CD14-positive monocyte (primary cell): ENCODE data around the gene PSMG4. TPM values are rescaled to one million over a fixed set of nuclear protein-coding genes. Genes with fewer than 3 reads are reported as not detected.

Source experiments
- DNase-seq, 3 donors: peaks; one replicate each; pipeline ENCODE4 v3.0.0-alpha.2; 2011 to 2022
- H2AFZ ChIP-seq: 2 replicates; pipeline ENCODE4 v1.6.0; 2012; ENCODE audit warnings: mild to moderate bottlenecking, low read depth, low read length, inconsistent platforms; ENCODE audit not compliant: insufficient read depth, poor library complexity, severe bottlenecking
- H3K27ac ChIP-seq, 2 donors: 1 replicate in 1 of 2; 2 replicates in 1 of 2; pipeline ENCODE4 v1.5.1; 2012 to 2013; ENCODE audit warnings: low read length in 2 of 2, control low read depth in 1 of 2, inconsistent platforms in 1 of 2, low read depth in 1 of 2, mild to moderate bottlenecking in 1 of 2
- H3K27me3 ChIP-seq, 2 donors: one replicate each; pipeline versions ENCODE4 v1.6.0 to v1.6.1; 2011 to 2013; ENCODE audit warnings: low read length in 2 of 2; ENCODE audit not compliant: control insufficient read depth in 2 of 2, insufficient read depth in 2 of 2
- H3K36me3 ChIP-seq, 2 donors: replicated peaks in 1 of 2; 1 replicate in 1 of 2; 2 replicates in 1 of 2; pipeline versions ENCODE4 v1.5.1 to v1.6.1; 2012 to 2013; ENCODE audit warnings: low read length in 2 of 2, control low read depth in 1 of 2, inconsistent platforms in 1 of 2, mild to moderate bottlenecking in 1 of 2; ENCODE audit not compliant: insufficient read depth in 2 of 2, control insufficient read depth in 1 of 2
- H3K4me1 ChIP-seq, 2 donors: 1 replicate in 1 of 2; 2 replicates in 1 of 2; pipeline versions ENCODE4 v1.5.1 to v1.6.1; 2012 to 2013; ENCODE audit warnings: low read length in 2 of 2, control low read depth in 1 of 2, inconsistent platforms in 1 of 2, mild to moderate bottlenecking in 1 of 2, moderate library complexity in 1 of 2; ENCODE audit not compliant: insufficient read depth in 2 of 2, control insufficient read depth in 1 of 2
- H3K4me2 ChIP-seq: replicated peaks from 2 replicates; pipeline ENCODE3; 2012; ENCODE audit warnings: low read length, moderate library complexity, mild to moderate bottlenecking; ENCODE audit not compliant: poor library complexity, severe bottlenecking; ENCODE audit errors: extremely low read depth
- H3K4me3 ChIP-seq, 3 experiments: fragments of 200-600 bp in 1 of 3; sonication (generic) in 1 of 3; replicated peaks in 1 of 3; 1 replicate in 2 of 3; 2 replicates in 1 of 3; pipeline ENCODE4 v1.5.1; 2011 to 2013; ENCODE audit warnings: low read length in 3 of 3, mild to moderate bottlenecking in 3 of 3, control low read depth in 2 of 3, low read depth in 2 of 3, inconsistent platforms in 1 of 3, moderate library complexity in 1 of 3
- H3K79me2 ChIP-seq: 2 replicates; pipeline ENCODE4 v1.6.0; 2012; ENCODE audit warnings: mild to moderate bottlenecking, control low read depth, inconsistent platforms, low read length, moderate library complexity; ENCODE audit not compliant: insufficient read depth
- H3K9ac ChIP-seq: 2 replicates; pipeline ENCODE4 v1.6.0; 2017; ENCODE audit warnings: low read length, mild to moderate bottlenecking; ENCODE audit not compliant: insufficient read depth, poor library complexity, severe bottlenecking
- H3K9me3 ChIP-seq, 2 donors: replicated peaks in 1 of 2; 1 replicate in 1 of 2; 2 replicates in 1 of 2; pipeline versions ENCODE4 v1.5.1 to v1.6.1; 2012 to 2013; ENCODE audit warnings: low read length in 2 of 2, control low read depth in 1 of 2; ENCODE audit not compliant: control insufficient read depth in 1 of 2, insufficient read depth in 1 of 2
- H4K20me1 ChIP-seq: 2 replicates; pipeline ENCODE4 v1.6.0; 2012; ENCODE audit warnings: mild to moderate bottlenecking, low read length, control low read depth, moderate library complexity; ENCODE audit not compliant: insufficient read depth
- H3K27ac Mint-ChIP-seq, 7 donors: one replicate each; pipeline ENCODE4 v1.8.0; 2020; ENCODE audit warnings: mild to moderate bottlenecking in 7 of 7, mixed read lengths in 7 of 7, moderate library complexity in 6 of 7, inconsistent platforms in 2 of 7
- H3K27me3 Mint-ChIP-seq, 3 donors: one replicate each; pipeline ENCODE4 v1.8.0; 2021 to 2022; ENCODE audit warnings: low read depth in 3 of 3, mild to moderate bottlenecking in 3 of 3, mixed read lengths in 3 of 3, moderate library complexity in 3 of 3, inconsistent platforms in 1 of 3
- H3K36me3 Mint-ChIP-seq, 2 donors: one replicate each; pipeline ENCODE4 v1.8.0; 2020; ENCODE audit warnings: mixed read lengths in 2 of 2, inconsistent platforms in 1 of 2, mild to moderate bottlenecking in 1 of 2
- H3K4me1 Mint-ChIP-seq: one replicate; pipeline ENCODE4 v1.8.0; 2020; ENCODE audit warnings: mild to moderate bottlenecking, mixed read lengths
- H3K4me3 Mint-ChIP-seq, 2 donors: one replicate each; pipeline ENCODE4 v1.8.0; 2020; ENCODE audit warnings: mild to moderate bottlenecking in 2 of 2, mixed read lengths in 2 of 2, moderate library complexity in 1 of 2
- H3K9me3 Mint-ChIP-seq, 7 donors: one replicate each; pipeline ENCODE4 v1.8.0; 2020 to 2022; ENCODE audit warnings: mixed read lengths in 7 of 7, mild to moderate bottlenecking in 6 of 7, moderate library complexity in 6 of 7, inconsistent platforms in 2 of 7
- WGBS: methylation state at CpG from one replicate; pipeline ENCODE4 v1.1.5; 2013; ENCODE audit warnings: missing lambda C conversion rate; ENCODE audit not compliant: insufficient coverage; 5-methylcytosine and 5-hydroxymethylcytosine counted together
- intact Hi-C, 2 donors: fragments of 100-400 bp; cut with micrococcal nuclease; formaldehyde crosslinking; loops; one replicate each; pipeline versions ENCODE4 v1.15.0 to v1.15.1; 2023
- polyA plus RNA-seq, 3 donors: library from polyadenylated mRNA; depleted of rRNA in 1 of 3; unstranded in 2 of 3; stranded (reverse) in 1 of 3; fragments of 300-500 nt in 2 of 3; fragments of >200 nt in 1 of 3; fragmentation: Illumina TruSeq in 2 of 3; gene quantifications; 1 replicate in 2 of 3; 2 replicates in 1 of 3; pipeline ENCODE4 v1.2.3, GENCODE V29; 2012 to 2021
- TF ChIP-seq, protein P1 (sequence below): fragments of 200-600 bp; IDR thresholded peaks from one replicate; pipeline ENCODE4 v1.8.0; 2022; ENCODE audit warnings: antibody characterized with exemption, mild to moderate bottlenecking

PSMG4 gene
- polyA plus RNA-seq, 3 donors = 23.6 to 31.1 (median 27.9) TPM

DNA sequence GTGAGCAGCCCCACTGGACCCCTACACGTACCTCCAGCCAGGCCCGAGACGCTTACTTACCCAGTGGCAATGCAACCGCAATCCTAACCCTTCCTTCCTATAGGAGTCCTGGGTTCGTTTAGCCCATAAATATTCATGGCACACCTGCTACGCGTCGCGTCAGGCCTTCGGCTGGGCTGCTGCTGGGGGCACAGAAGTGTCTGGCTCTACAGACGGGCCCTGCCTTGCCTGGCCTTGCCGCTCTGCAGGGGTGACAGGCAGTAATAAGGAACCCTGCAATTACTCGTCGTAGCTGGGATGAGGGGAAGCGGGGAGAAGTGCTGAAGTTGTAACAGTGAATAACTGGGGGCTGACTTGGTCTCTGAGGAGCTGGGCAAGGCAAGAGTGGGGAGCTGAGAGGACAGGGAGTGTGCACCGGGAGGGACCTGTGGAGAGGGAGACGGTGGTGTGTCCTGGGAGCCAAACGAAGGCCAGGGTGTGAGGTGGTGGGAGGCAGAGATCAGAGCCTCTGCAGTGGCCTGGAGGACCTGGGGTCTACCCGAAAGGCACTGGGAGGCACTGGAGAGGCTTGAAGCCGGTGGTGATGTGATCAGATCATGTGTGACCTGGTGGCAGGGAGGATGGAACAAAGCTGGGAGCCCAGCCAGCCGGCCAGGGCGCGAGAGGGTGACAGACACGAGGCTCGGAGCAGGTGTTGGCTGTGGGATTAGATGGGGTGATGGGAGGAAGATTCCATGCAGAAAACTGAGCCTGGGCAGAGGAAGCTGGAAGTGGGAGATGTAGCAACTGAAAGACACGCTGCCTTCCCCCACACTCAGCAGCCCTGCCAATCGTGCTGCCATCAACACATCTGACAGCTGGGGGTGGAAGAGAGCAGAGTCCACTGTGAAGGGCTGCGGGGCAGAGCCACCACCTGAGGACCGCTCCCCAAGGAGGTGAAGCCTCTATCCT lies 36.4 kb downstream of the PSMG4 start:
- H3K9ac ChIP-seq = no peak overlapping the region
- H3K4me3 Mint-ChIP-seq = no peak overlapping the region
- H3K4me3 ChIP-seq = no peak overlapping the region
- no peaks in the 10 kb centered on the region for H3K27me3 ChIP-seq
- no peaks in the 10 kb centered on the region for H3K36me3 ChIP-seq
- WGBS = 92% methylated on average over 24 of the region's 29 CpGs
- no peak overlapping the region for H3K27ac ChIP-seq
- DNase-seq = no peak
- no peaks in the 10 kb centered on the region for H3K4me1 ChIP-seq
- H3K36me3 Mint-ChIP-seq = no peaks in the 10 kb centered on the region
- H3K79me2 ChIP-seq = no peaks in the 10 kb centered on the region
- H2AFZ ChIP-seq = no peak overlapping the region
- intact Hi-C loops = no loop called here
- no peaks in the 10 kb centered on the region for H3K9me3 ChIP-seq
- no peak overlapping the region for H3K27ac Mint-ChIP-seq
- H3K4me2 ChIP-seq = no peak overlapping the region
- no peaks in the 10 kb centered on the region for H4K20me1 ChIP-seq
- TF ChIP-seq, protein P1, sequence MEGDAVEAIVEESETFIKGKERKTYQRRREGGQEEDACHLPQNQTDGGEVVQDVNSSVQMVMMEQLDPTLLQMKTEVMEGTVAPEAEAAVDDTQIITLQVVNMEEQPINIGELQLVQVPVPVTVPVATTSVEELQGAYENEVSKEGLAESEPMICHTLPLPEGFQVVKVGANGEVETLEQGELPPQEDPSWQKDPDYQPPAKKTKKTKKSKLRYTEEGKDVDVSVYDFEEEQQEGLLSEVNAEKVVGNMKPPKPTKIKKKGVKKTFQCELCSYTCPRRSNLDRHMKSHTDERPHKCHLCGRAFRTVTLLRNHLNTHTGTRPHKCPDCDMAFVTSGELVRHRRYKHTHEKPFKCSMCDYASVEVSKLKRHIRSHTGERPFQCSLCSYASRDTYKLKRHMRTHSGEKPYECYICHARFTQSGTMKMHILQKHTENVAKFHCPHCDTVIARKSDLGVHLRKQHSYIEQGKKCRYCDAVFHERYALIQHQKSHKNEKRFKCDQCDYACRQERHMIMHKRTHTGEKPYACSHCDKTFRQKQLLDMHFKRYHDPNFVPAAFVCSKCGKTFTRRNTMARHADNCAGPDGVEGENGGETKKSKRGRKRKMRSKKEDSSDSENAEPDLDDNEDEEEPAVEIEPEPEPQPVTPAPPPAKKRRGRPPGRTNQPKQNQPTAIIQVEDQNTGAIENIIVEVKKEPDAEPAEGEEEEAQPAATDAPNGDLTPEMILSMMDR = no peak
- peaks cover 0 to 1% (median 0%) of the 10 kb centered on the region in 7 donors for H3K9me3 Mint-ChIP-seq
- H3K4me1 Mint-ChIP-seq = no peaks in the 10 kb centered on the region
- peaks cover 3 to 8% (median 4%) of the 10 kb centered on the region in 3 donors for H3K27me3 Mint-ChIP-seq

DNA sequence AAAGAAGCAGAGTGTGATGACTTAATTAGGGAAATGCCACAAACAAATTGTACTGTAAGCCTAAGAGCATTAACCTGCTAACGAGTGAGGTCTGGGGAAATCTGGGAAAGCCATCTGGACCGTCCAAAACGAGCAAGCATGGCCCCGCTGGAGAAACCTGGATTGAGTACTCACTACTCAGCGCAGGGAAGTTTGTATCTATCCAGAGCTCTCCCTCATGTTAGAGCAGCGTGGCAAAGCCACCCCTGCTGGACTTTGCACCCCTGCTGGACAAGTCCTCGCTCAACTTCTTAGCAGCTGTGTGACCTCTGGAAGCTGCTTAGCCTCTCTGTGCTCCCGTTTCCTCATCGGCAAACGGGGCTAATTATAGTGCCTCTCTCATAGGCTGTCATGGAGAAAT lies 37.3 kb downstream of the PSMG4 start:
- Histone ChIP-seq H2AFZ (no peak overlapping the region), H3K4me3 (no peak overlapping the region), H3K36me3 (no peaks in the 10 kb centered on the region), H3K79me2 (no peaks in the 10 kb centered on the region), H3K27ac (no peak overlapping the region), H3K4me2 (no peak overlapping the region), H3K9ac (no peak overlapping the region), H3K27me3 (no peaks in the 10 kb centered on the region), H4K20me1 (no peaks in the 10 kb centered on the region), H3K9me3 (no peaks in the 10 kb centered on the region), H3K4me1 (no peaks in the 10 kb centered on the region)
- intact Hi-C loops = no loop called here
- DNase-seq = no peak
- Mint-ChIP-seq H3K27me3 (peaks cover 3 to 8% (median 4%) of the 10 kb centered on the region in 3 donors), H3K36me3 (no peaks in the 10 kb centered on the region), H3K9me3 (no peaks in the 10 kb centered on the region), H3K27ac (no peak overlapping the region), H3K4me1 (no peaks in the 10 kb centered on the region), H3K4me3 (no peak overlapping the region)
- TF ChIP-seq, protein P1 = no peak
- 93% methylated on average over 8 of the region's 10 CpGs for WGBS
